ENCODE data around the gene ZNF684. TPM values are rescaled to one million over a fixed set of nuclear protein-coding genes. Genes with fewer than 3 reads are reported as not detected.
"Not testable (repeated sequence)": the region's sequence is repeated elsewhere in the genome, so short reads cannot be mapped to it uniquely, and the experiment has no call there.

ZNF684 gene
- 1 to 10 TPM; 6.8 to 7.0 TPM for total RNA-seq

GRCh38 chr1:40531381-40532061, at the start of gene ZNF684:
Gene ZNF684, plus strand, starts transcription at chr1:40531637. Its CDS starts 1,530 bp downstream, at chr1:40533167.
- Mint-ChIP-seq H3K27ac (peak within 1 kb of the TSS; percentile 91), H3K9me3 (peaks cover 2% of the 10 kb centered on the region), H3K4me3 (peak within 1 kb of the TSS; percentile 99), H3K36me3 (ENCODE audit: low read depth) (peaks cover 10% of the 10 kb centered on the region), H3K4me1 (ENCODE audit: low read depth) (peaks cover 18% of the 10 kb centered on the region), H3K27me3 (ENCODE audit: low read depth) (peaks cover 4% of the 10 kb centered on the region)
- intact Hi-C loops (cut with micrococcal nuclease) = loop anchor here (1.0 to 5.0 kb wide), 8 partner anchors 23 to 453 kb away; partner anchors contain the start of genes EXO5, NFYC, SMAP2 and ZMPSTE24
- DNase-seq = peak; percentile 94
- CTCF ChIA-PET = interaction anchor here (0.7 to 2.7 kb wide), 10 partner anchors 13 to 318 kb away, joined by 3 to 22 read pairs (median 4); no protein-coding TSS in a partner anchor

GRCh38 chr1:40495315-40495903, 36.0 kb upstream of the ZNF684 start:
- CTCF ChIA-PET = no interaction called here
- Mint-ChIP-seq H3K36me3 (ENCODE audit: low read depth) (peaks cover 74% of the 10 kb centered on the region), H3K9me3 (peaks cover 62% of the 10 kb centered on the region), H3K4me3 (no peak overlapping the region), H3K27ac (no peak overlapping the region), H3K4me1 (ENCODE audit: low read depth) (peaks cover 5% of the 10 kb centered on the region), H3K27me3 (ENCODE audit: low read depth) (no peaks in the 10 kb centered on the region)
- DNase-seq = no peak
- intact Hi-C loops (cut with micrococcal nuclease) = no loop called here

- CTCF ChIA-PET = interaction anchor here (1.0 kb wide), 1 partner anchor 359 kb away, joined by 3 read pairs; no protein-coding TSS in a partner anchor
- H3K4me3 Mint-ChIP-seq = not testable (repeated sequence)
These were observed 28.8 kb upstream of the ZNF684 start for GRCh38 chr1:40502651-40503050.

GRCh38 chr1:40507973-40508372, 23.5 kb upstream of the ZNF684 start:
- peaks cover 37% of the 10 kb centered on the region for H3K9me3 Mint-ChIP-seq
- H3K4me1 Mint-ChIP-seq (ENCODE audit: low read depth) = peaks cover 10% of the 10 kb centered on the region
- peak overlapping the region; percentile 80 for H3K4me3 Mint-ChIP-seq
- no peak for DNase-seq
- H3K27me3 Mint-ChIP-seq (ENCODE audit: low read depth) = no peaks in the 10 kb centered on the region
- intact Hi-C loops (cut with micrococcal nuclease) = loop anchor here (1.0 kb wide), 3 partner anchors 23 to 57 kb away; partner anchors contain the start of genes ZFP69 and ZNF684
- peak overlapping the region; percentile 81 for H3K27ac Mint-ChIP-seq
- CTCF ChIA-PET = interaction anchor here (1.0 kb wide), 1 partner anchor 169 kb away, joined by 3 read pairs; no protein-coding TSS in a partner anchor
- peaks cover 67% of the 10 kb centered on the region for H3K36me3 Mint-ChIP-seq (ENCODE audit: low read depth)

More at GRCh38 chr1:40502651-40503050, 28.8 kb upstream of the ZNF684 start:
- Mint-ChIP-seq H3K36me3 (ENCODE audit: low read depth) (peaks cover 68% of the 10 kb centered on the region), H3K9me3 (peaks cover 62% of the 10 kb centered on the region)
- intact Hi-C loops (cut with micrococcal nuclease); H3K4me1 Mint-ChIP-seq (ENCODE audit: low read depth); H3K27ac Mint-ChIP-seq; H3K27me3 Mint-ChIP-seq (ENCODE audit: low read depth); DNase-seq: not testable (repeated sequence)

GRCh38 chr1:40508375-40509341, 22.8 kb upstream of the ZNF684 start, which contains the start of gene EXO5:
Gene EXO5, plus strand, starts transcription at chr1:40508767. Its CDS starts 5,778 bp downstream, at chr1:40514545.
- no peaks in the 10 kb centered on the region for H3K27me3 Mint-ChIP-seq (ENCODE audit: low read depth)
- peak within 1 kb of the TSS; percentile 81 for H3K27ac Mint-ChIP-seq
- peak; percentile 90 for DNase-seq
- peaks cover 10% of the 10 kb centered on the region for H3K4me1 Mint-ChIP-seq (ENCODE audit: low read depth)
- H3K4me3 Mint-ChIP-seq = peak within 1 kb of the TSS; percentile 80
- H3K9me3 Mint-ChIP-seq = peaks cover 32% of the 10 kb centered on the region
- CTCF ChIA-PET = interaction anchor here (1.0 kb wide), 2 partner anchors 69 to 169 kb away, joined by 3 read pairs; no protein-coding TSS in a partner anchor
- intact Hi-C loops (cut with micrococcal nuclease) = loop anchor here (1.0 kb wide), 3 partner anchors 23 to 57 kb away; partner anchors contain the start of genes ZFP69 and ZNF684
- peaks cover 62% of the 10 kb centered on the region for H3K36me3 Mint-ChIP-seq (ENCODE audit: low read depth)

- intact Hi-C loops (cut with micrococcal nuclease) = no loop called here
- Mint-ChIP-seq H3K9me3 (peaks cover 56% of the 10 kb centered on the region), H3K27me3 (ENCODE audit: low read depth) (no peaks in the 10 kb centered on the region), H3K27ac (no peak overlapping the region), H3K36me3 (ENCODE audit: low read depth) (peaks cover 30% of the 10 kb centered on the region), H3K4me1 (ENCODE audit: low read depth) (no peaks in the 10 kb centered on the region), H3K4me3 (no peak overlapping the region)
- no peak for DNase-seq
- CTCF ChIA-PET = no interaction called here
These were observed 11.9 kb upstream of the ZNF684 start for GRCh38 chr1:40519517-40519916.

GRCh38 chr1:40530735-40531380, 579 bp upstream of the ZNF684 start:
- H3K4me1 Mint-ChIP-seq (ENCODE audit: low read depth) = peaks cover 18% of the 10 kb centered on the region
- H3K9me3 Mint-ChIP-seq = peaks cover 6% of the 10 kb centered on the region
- intact Hi-C loops (cut with micrococcal nuclease) = loop anchor here (1.0 to 5.0 kb wide), 8 partner anchors 23 to 453 kb away; partner anchors contain the start of genes EXO5, NFYC, SMAP2 and ZMPSTE24
- H3K36me3 Mint-ChIP-seq (ENCODE audit: low read depth) = peaks cover 11% of the 10 kb centered on the region
- H3K27me3 Mint-ChIP-seq (ENCODE audit: low read depth) = peaks cover 6% of the 10 kb centered on the region
- CTCF ChIA-PET = interaction anchor here (0.7 kb wide), 1 partner anchor 93 kb away, joined by 3 read pairs; no protein-coding TSS in a partner anchor
- peak overlapping the region; percentile 91 for H3K27ac Mint-ChIP-seq
- peak overlapping the region; percentile 99 for H3K4me3 Mint-ChIP-seq
- no peak for DNase-seq

GRCh38 chr1:40532062-40532389, 589 bp downstream of the ZNF684 start:
- Mint-ChIP-seq H3K4me3 (peak overlapping the region; percentile 99), H3K36me3 (ENCODE audit: low read depth) (peaks cover 13% of the 10 kb centered on the region), H3K27ac (peak overlapping the region; percentile 91), H3K27me3 (ENCODE audit: low read depth) (peaks cover 4% of the 10 kb centered on the region), H3K9me3 (peaks cover 2% of the 10 kb centered on the region), H3K4me1 (ENCODE audit: low read depth) (peaks cover 18% of the 10 kb centered on the region)
- CTCF ChIA-PET = interaction anchor here (0.5 to 2.7 kb wide), 21 partner anchors 11 to 405 kb away, joined by 3 to 22 read pairs (median 4); no protein-coding TSS in a partner anchor
- intact Hi-C loops (cut with micrococcal nuclease) = loop anchor here (5.0 kb wide), 3 partner anchors 160 to 195 kb away; partner anchors contain the start of genes NFYC and SMAP2
- DNase-seq = no peak

GRCh38 chr1:40532844-40533424, 1.5 kb downstream of the ZNF684 start:
- H3K4me3 Mint-ChIP-seq = no peak overlapping the region
- intact Hi-C loops (cut with micrococcal nuclease) = loop anchor here (5.0 kb wide), 3 partner anchors 159 to 196 kb away; partner anchors contain the start of genes NFYC and SMAP2
- H3K27ac Mint-ChIP-seq = no peak overlapping the region
- DNase-seq = peak; percentile 47
- H3K4me1 Mint-ChIP-seq (ENCODE audit: low read depth) = peaks cover 18% of the 10 kb centered on the region
- CTCF ChIA-PET = interaction anchor here (0.6 to 2.7 kb wide), 25 partner anchors 10 to 389 kb away, joined by 3 to 22 read pairs (median 4); no protein-coding TSS in a partner anchor
- no peaks in the 10 kb centered on the region for H3K27me3 Mint-ChIP-seq (ENCODE audit: low read depth)
- H3K36me3 Mint-ChIP-seq (ENCODE audit: low read depth) = peaks cover 17% of the 10 kb centered on the region
- no peaks in the 10 kb centered on the region for H3K9me3 Mint-ChIP-seq

GRCh38 chr1:40534589-40534988, 3.2 kb downstream of the ZNF684 start:
- DNase-seq = no peak
- Mint-ChIP-seq H3K4me3 (no peak overlapping the region), H3K9me3 (no peaks in the 10 kb centered on the region), H3K27me3 (ENCODE audit: low read depth) (no peaks in the 10 kb centered on the region), H3K36me3 (ENCODE audit: low read depth) (peaks cover 19% of the 10 kb centered on the region), H3K4me1 (ENCODE audit: low read depth) (peaks cover 18% of the 10 kb centered on the region), H3K27ac (no peak overlapping the region)
- intact Hi-C loops (cut with micrococcal nuclease) = loop anchor here (5.0 kb wide), 3 partner anchors 158 to 197 kb away; partner anchors contain the start of genes NFYC and SMAP2
- CTCF ChIA-PET = no interaction called here

- no peaks in the 10 kb centered on the region for H3K27me3 Mint-ChIP-seq (ENCODE audit: low read depth)
- intact Hi-C loops (cut with micrococcal nuclease) = no loop called here
- peaks cover 22% of the 10 kb centered on the region for H3K36me3 Mint-ChIP-seq (ENCODE audit: low read depth)
- peaks cover 18% of the 10 kb centered on the region for H3K4me1 Mint-ChIP-seq (ENCODE audit: low read depth)
- CTCF ChIA-PET = no interaction called here
- no peaks in the 10 kb centered on the region for H3K9me3 Mint-ChIP-seq
- no peak for DNase-seq
- H3K4me3 Mint-ChIP-seq = no peak overlapping the region
- no peak overlapping the region for H3K27ac Mint-ChIP-seq
These were observed 4.3 kb downstream of the ZNF684 start for GRCh38 chr1:40535732-40536131.

All from activated naive CD4-positive, alpha-beta T cell treated with anti-CD3 and anti-CD28 coated beads for 36 hours (primary cell).